HuH-7 (cell line): Measurements from ENCODE around the gene CD300E.
"Not testable (repeated sequence)": the region's sequence is repeated elsewhere in the genome, so short reads cannot be mapped to it uniquely, and the experiment has no call there.

Experiments
- DNase-seq: peaks from one replicate; pipeline ENCODE4 v3.0.0; 2011; ENCODE audit warnings: low spot score

The CD300E gene

DNA sequence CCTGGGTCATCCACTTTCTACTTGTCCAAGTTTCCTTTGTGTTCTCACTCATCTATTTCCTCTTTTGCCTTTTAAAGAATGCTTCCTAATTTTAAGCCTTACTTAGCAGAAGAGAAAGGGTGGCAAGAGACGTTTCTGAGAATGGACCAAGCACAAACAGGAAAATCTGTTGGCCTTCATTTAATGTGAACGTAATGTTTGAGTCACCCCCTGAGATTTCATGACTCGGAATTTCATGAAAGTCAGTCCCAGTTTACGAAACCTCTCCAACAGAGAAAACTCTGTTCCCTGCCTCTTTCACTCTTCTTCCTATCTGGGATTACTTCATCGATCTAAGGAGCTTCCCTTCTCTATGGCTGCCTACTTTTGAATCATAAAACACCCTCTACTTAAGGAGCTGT lies at the start of gene CD300E:
Gene CD300E (minus strand): TSS at position 46 of the 401 bp plus-strand sequence. CDS start 117 bp downstream, outside the sequence.
- DNase-seq, result no peak

DNA sequence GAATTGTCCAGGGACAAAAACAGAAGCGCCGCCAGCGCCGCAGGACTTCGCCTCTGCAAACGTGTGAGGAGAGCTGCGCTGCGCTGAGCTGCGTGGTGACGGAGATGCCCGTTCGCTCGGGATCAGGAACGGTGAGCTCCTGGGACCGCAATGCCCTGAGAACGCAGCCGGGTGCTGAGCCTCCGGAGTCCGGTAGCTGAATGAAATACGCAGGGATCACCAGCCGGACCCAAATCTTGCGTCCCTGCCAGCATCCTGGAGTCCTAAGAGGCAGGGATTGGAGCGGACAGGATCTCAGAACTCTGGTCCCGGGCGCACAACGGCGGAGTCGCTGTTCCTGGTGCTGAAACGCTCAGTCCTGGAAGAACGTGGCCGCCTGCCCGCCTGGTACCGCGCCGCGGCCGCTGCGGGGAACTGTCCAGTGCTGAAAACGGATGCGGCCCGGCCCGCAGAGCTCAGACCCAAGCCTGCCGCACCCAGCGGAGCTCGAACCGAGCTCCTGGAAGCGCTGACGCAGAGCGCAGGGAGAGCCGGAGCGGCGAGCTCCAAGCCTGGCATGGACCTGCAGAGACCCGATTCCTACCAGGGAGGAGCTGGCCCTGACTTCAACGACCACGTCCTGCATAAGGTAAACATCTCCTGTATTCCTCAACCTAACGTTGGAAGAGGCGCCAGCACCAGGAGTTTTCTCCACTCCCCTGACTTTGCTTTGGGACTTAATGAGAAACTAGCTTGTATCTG lies 47.7 kb upstream of the CD300E start:
- peak; percentile 84 for DNase-seq

DNA sequence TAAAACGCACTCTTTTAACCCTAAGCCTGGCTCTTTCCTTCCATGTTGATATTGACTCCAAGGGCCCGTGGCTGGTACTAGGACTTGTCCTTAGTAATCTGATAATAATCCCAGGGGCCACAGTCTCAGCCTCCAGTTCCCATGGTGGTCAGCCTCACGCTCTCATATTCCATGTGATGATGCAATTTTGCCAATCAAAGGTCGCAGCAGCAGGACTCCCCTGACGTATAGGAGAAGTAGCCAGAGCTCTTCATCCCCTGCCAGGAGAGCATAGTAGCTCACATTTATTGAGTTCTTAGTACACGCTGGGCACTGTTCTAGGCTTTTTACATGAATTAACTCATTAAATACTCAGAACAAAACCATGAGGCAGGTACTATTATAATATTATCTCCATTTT lies 46.8 kb upstream of the CD300E start:
- peak; percentile 18 for DNase-seq

- no peak for DNase-seq
Measured at GRCh38 chr17:74663561-74663960, 40.0 kb upstream of the CD300E start.

GRCh38 chr17:74659889-74660288 lies 36.4 kb upstream of the CD300E start:
- no peak for DNase-seq

DNA sequence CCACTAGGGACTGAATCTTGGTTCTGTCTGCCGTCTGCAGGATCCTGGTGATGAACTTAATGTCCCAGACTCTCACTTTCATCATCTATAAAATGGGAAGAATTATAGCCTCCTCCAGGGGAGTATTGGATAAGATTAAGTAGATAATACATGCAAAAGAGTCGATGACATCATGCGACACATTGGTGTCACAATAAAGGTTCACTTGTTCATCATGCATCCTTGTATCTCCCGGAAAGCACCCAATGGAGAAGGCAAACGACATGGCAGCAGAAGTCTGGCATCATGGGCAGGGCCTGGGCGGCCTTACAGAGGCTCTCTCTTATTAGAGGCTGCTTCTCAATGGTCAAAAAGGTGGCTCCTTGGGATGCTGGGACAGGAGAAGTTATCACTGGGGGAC lies 35.1 kb upstream of the CD300E start:
- DNase-seq, result no peak

DNA sequence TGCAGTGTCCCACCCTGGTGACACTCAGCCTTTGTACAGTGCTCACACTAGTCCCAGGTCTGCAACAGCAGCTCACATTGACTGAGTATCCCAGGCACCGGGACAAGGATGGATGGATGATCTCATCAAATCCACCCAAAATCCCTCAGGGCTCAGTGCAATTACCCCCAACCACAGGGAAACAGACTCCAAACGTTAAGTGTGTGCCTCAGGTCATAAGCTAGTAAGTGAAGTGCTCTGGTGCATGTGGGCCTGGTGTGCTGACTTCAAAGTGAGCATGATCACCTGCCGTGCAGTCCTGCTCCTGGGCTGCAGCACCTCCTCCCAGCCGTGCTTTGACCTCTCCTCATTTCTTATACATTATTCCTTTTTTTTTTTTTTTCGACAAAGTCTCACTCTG lies 31.2 kb upstream of the CD300E start:
- no peak for DNase-seq

DNA sequence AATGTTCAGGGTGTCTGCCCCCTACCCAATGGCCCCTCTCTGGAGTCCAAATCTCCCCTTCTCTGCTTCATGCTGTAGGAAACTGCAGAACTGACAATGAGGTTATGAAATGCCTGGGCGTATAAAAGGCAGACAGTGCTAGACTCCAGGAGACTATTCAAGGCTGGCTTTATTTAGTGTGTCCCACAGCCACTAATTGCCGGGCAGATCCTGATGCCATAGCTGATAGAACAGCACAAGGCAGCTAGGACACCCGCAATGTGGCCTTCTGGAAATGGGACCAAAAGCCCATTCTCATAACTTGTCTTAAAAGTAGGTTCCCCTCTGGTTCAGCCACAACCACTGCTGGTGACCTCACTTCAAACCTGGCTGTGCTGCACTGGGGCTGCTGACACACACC lies 28.5 kb upstream of the CD300E start:
- no peak for DNase-seq

DNA sequence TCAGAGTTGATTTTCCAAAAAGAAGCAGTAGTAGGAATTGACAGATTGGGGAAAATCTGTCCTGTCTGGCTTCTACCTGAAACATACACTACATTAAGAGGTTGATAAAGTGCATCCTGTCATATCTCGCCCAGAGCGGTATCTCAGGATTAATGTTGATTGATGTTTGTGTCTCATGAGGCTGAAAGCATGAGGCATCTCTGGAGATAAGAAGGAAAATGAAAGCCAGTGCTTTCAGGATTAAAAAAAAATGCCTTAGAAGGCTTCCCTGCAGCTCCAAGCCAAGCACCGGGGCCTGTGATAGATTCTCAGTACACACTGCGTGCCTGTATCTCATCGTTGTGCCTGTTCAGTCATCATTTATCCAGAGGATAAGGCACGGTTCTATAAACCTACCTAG lies 26.4 kb upstream of the CD300E start:
- no peak for DNase-seq

DNA sequence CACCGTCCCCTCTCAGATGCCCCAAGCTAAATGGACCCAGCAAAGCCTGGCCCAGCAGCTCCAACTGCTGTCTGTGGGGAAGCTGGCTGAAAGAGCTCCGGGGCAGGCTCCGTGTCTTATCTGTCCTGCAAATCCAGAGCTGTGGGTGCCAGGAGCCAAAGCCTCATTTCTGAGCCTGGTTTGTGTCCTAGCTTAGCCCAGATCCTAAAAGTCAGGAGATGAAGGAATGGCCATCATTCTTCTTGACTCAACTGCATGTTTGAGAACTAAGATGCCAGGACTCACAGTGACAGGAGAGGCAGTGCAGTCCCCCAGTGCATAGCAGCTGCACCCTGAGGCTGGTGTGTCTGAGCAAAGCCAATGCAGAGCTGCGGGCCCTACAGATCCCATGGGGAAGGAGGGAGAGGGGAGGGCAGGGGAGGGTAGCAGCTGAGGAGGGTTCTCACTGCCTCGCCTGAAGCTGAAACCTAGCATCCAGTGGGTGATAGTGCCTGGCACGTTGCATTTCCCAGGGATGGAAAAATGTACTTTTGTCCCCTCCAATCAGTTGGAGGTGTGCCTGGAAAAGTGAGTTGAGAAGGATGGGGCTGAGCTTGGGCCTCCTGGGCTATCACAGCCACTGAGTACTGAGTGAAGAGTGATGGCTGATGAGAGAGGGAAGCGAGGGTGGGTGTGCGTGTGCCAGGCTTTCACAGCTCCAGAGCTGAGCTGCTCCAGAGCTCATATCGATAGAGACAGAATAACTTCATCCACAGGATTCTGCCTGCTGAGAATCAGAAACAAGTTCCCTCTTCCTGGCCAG lies 24.5 kb upstream of the CD300E start:
- DNase-seq, result no peak

DNA sequence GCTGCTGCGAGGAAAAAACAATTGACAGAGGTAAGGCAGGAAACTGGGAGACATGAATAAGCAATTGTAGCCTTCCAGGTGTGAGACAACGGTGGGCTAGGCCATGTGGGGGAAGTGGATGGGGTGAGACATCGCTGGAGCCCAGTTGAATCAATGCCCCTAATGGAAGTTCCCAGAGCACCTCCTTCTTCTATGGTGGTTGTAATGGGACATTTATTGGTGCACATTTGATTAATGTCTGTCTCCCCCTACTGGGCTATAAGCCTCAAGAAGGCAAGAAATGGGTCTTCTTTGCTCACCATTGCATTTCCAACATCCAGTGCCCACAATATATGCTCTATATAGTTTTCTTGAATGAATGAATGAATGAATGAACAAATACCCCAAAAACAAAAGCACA lies 22.7 kb upstream of the CD300E start:
- no peak for DNase-seq

DNA sequence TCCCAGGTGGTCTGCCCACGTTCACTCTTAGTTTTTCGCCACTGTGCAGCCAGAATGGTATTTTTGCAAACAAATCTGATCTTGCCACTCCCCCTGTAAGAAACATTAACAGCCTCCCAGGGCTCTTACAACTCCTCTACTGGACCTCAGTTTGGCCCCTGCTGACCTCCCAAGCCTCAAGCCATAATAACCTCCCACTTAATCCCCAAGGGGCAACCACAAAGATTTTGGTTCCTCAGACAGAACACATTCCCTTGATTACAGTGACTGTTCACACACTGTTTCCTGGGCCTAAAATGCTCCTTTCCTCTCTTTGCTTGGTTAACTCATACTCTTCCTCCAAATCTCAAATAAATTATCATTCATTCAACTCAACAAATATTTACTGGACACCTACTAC lies 21.5 kb upstream of the CD300E start:
- no peak for DNase-seq

- no peak for DNase-seq
Measured at GRCh38 chr17:74644419-74644818, 20.9 kb upstream of the CD300E start.

DNA sequence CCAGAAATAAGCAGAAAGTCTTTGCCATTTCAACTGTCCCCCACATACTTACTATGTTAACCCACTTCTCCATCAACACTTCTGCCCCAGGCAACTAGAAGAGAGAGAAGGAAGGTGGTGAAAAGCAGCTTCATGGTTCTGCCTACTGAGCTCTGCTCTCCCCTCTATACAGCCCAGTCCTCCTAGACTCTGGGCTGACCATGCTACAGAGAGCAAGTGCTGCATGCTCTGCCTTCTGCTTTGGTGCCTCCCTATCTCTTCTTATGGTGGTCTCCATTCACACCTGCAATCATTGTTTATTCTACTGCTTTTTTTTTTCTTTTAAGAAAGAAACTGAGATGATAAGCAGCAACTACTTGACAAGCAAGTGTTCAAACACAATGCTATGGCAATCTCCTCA lies 20.3 kb upstream of the CD300E start:
- DNase-seq, result no peak

DNA sequence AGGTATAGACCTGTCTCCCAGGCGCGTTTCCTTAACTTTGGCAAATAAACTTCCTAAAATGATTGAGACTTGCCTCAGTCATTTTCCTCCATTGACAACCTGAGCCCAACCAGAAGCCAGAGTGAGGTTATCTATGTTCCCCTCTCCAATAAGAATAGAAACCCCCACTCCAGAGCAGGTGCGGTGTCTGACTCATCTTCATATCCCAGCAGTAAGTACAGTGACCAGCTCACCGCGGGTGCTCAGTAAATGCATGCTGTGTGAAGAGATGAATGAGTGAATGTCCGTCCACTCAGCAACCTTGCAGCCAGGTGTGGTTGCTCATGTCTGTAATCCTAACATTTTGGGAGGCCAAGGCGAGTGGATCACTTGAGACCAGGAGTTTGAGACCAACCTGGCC lies 19.5 kb upstream of the CD300E start:
- DNase-seq, result no peak

DNA sequence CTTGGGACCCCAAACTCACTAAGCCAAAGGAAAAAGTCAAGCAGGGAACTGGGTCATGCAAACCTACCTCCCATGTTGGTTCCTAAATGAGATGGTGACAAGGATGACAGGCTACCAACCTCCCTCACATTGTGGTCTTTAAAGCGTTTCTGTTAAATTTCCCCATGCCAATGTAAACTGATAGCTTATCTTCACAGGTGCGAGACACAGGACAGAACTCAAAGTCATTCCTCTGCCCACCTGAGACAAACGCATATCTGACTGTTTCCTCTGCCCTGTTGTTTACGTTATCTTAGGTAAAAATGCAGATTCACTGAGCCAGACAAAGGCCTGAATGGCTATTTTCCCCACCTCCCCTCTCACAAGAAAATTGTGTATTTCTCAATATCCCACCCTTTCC lies 19.0 kb upstream of the CD300E start:
- no peak for DNase-seq

GRCh38 chr17:74641958-74642298 lies 18.4 kb upstream of the CD300E start:
- DNase-seq, result no peak

DNA sequence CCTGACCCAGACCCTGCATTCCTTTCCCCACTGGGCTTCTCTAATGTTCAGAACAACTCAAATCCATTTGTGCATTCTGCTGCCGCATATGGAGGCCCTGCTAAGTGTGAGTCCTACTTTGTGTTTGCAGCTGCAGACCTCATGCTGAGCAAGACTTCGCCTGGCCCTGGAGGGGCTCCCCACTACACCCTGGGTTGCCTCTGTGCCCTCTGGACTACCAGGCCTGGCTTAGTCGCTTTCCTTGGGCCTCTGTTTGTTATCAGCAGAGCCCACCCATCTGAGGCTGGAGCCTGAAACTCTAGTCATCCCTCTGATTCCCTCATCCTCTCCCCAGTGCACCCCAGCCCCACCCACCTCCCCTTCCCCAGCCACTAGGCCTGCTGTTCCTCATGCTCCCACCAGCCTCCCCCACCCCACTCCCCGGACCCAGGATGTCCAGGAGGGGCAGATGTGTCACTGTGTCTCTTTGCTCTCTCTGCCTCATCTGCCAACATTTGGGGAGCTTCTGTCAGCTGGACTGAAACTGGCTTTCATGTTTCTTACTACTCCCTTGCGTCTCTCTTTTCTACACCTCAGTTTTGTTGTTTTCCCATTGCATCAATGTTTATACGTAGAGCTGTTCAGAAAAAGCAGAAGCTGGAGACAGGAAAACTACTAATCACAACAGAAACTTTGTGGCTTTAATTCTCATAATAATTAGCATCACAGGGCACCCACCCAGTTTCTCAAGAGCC lies 17.9 kb upstream of the CD300E start:
- no peak for DNase-seq

- DNase-seq, result no peak
Measured at GRCh38 chr17:74639704-74640151, 16.2 kb upstream of the CD300E start.

GRCh38 chr17:74637926-74638325 lies 14.4 kb upstream of the CD300E start:
- DNase-seq, result no peak

GRCh38 chr17:74637265-74637664 lies 13.7 kb upstream of the CD300E start:
- no peak for DNase-seq

DNA sequence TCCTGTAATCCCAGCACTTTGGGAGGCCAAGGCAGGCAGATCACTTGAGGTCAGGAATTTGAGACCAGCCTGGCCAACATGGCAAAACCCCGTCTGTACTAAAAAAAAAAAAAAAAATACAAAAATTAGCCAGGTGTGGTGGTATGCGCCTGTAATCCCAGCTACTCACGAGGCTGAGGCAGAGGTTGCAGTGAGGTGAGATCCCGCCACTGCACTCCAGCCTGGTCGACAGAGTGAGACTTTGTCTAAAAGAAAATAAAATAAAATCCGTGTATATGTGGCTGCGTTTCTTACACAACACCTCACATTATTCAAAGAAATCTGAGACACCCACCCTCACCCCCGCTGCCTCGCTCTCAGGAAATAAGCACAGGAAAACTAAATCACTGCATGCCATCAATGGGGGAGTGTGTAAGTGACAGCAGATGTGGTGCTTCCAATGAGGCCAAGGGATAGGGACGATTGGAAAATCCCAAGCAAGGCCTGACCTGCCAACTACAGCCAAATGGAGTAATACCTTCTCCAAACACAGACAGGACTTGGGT lies 13.1 kb upstream of the CD300E start:
- DNase-seq, result not testable (repeated sequence)

- no peak for DNase-seq
Measured at GRCh38 chr17:74635418-74635817, 11.9 kb upstream of the CD300E start.
